Tibial nerve (tissue), 4 donors: ENCODE measurements around the gene SPOPL.

Experiments used
- CTCF ChIP-seq, 5 experiments: fragments of 200-600 bp in 3 of 5; fragments of 450-650 bp in 2 of 5; sonication (generic) in 3 of 5; IDR thresholded peaks; one replicate each; pipeline ENCODE4 v1.5.1; 2016 to 2019; ENCODE audit warnings: antibody characterized with exemption in 5 of 5, mild to moderate bottlenecking in 3 of 5, moderate library complexity in 2 of 5
- EP300 ChIP-seq, 2 donors: sonication (generic); formaldehyde crosslinking; IDR thresholded peaks; one replicate each; pipeline ENCODE4 v1.6.1; 2017; ENCODE audit warnings: antibody characterized with exemption in 2 of 2, mild to moderate bottlenecking in 1 of 2

- TF ChIP-seq EP300 (IDR thresholded peaks at IDR 0.05) (no peak), CTCF (IDR thresholded peaks at IDR 0.05) (no peak)
These were observed 35.2 kb downstream of the SPOPL start for GRCh38 chr2:138536740-138537139.
